Measurements from ENCODE around the gene LSM14A.

GRCh38 chr19:34124828-34125227 lies 47.5 kb upstream of the LSM14A start:
- no peak for TF ChIP-seq ZNF263 (CRISPR knock-in tag; IDR thresholded peaks at IDR 0.05; ENCODE audit: low read depth)
- no peak for TF ChIP-seq CTCF (IDR thresholded peaks at IDR 0.05)
